Heart left ventricle (tissue), 13 donors: Measurements from ENCODE around the gene RNF167.

Experiments used
- CTCF ChIP-seq, 12 donors: fragments of 200-600 bp; sonication (generic) in 4 of 12; IDR thresholded peaks; one replicate each; pipeline versions ENCODE4 v1.5.0 to v1.8.0; 2018 to 2022; ENCODE audit warnings: antibody characterized with exemption in 12 of 12, mild to moderate bottlenecking in 5 of 12
- POLR2A ChIP-seq, 2 donors: fragments of 450-650 bp; IDR thresholded peaks; one replicate each; pipeline ENCODE4 v1.6.1; 2017; ENCODE audit warnings: antibody characterized with exemption in 2 of 2, mild to moderate bottlenecking in 2 of 2, moderate library complexity in 2 of 2
- donor health status: ischemic (EF 13 %, LVEDD 7.1; RV severe dilation, severe dysfunction).
- donor health status: DM: no; HTN: yes; CAD: no.
- donor health status: DM: no; HTN: no; CAD: no.
- donor health status: ischemic (EF 25% LVEDD 6.9; RV normal size, moderate dysfunction).
- donor health status: ischemic (EF 25% LVEDD 5.7; RV mildly dilated, moderate dysfunction).
- donor health status: ischemic (EF 35%, LVEDD 5.7; RV mildly dilated, moderate dysfunction).
- donor health status: nonischemic (EF 11% LVEDD 7.7; RV severe dilation, severe dysfunction).
- donor health status: DM: yes; HTN: yes; CAD: no.
- donor health status: PGD.
- donor health status: ischemic (EF 29% LVEDD 5.4; RV normal size, mild dysfunction).
- donor health status: nonischemic (EF 23%, LVEDD 6.1; RV moderate dilation, normal function).

DNA sequence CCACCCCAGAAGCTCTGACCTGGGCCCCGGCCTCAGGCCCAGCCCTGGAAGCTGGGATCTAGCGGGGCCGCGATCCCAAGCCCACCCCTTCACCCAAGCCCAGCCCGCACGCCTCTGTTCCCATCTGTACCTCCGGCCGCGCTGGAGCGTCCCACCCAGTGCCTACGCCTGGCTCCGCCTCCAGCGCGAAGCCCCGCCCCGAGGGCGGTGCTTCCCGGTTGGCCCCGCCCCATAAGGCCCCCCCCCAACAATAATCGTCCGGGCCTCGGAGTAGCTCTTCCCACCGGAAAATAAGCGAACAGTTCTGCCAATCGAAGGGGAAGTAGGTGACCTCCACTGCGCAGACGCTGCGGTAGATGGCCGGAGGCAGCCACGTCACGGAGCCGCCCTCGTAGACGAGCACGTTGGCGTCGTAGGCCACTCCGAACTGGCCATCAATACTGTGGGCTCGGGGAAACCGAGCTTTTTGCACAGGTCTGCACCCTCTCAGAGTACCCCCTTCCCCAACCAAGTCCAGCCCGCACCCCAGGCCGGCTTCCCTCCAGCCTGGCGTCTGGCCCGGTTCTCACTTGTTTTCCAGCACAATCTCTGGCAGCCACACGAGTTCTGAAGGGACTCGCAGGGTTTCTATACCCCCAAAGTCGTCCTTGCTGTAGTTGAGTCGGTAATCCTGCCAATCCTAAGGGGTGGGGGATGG is 38.3 kb upstream of the RNF167 start:
- TF ChIP-seq CTCF (IDR thresholded peaks at IDR 0.05) (no peak), POLR2A (IDR thresholded peaks at IDR 0.05) (no peak)
